ENCODE data around the gene TMEM272. TPM values are rescaled to one million over a fixed set of nuclear protein-coding genes. Genes with fewer than 3 reads are reported as not detected.

TMEM272 gene
- total RNA-seq, 4 donors from 2014 or later = not detected

GRCh38 chr13:51817717-51818116 is 27.3 kb downstream of the TMEM272 start:
- 80% methylated on average over 5 of the region's 8 CpGs for WGBS
- Histone ChIP-seq H3K27me3 (no peaks in the 10 kb centered on the region), H3K36me3 (no peaks in the 10 kb centered on the region), H3K4me3 (no peak overlapping the region), H3K9me3 (no peaks in the 10 kb centered on the region), H3K4me1 (peaks cover 19 to 23% (median 20%) of the 10 kb centered on the region in 4 donors), H3K27ac (replicated peaks in 1 of 4) (no peak overlapping the region)
- no peak for DNase-seq (ENCODE audit: extremely low spot score)
- TF ChIP-seq POLR2AphosphoS5 (IDR thresholded peaks at IDR 0.05) (no peak), CTCF (IDR thresholded peaks at IDR 0.05) (no peak), EP300 (IDR thresholded peaks at IDR 0.05) (no peak), POLR2A (IDR thresholded peaks at IDR 0.05; ENCODE audit: low read depth) (no peak)
- intact Hi-C loops (cut with DNase I) = loop anchor here (10.0 kb wide), 1 partner anchor 187 kb away; no protein-coding TSS in a partner anchor

GRCh38 chr13:51816604-51817249 is 28.2 kb downstream of the TMEM272 start:
- H3K27me3 ChIP-seq = no peaks in the 10 kb centered on the region
- no peaks in the 10 kb centered on the region for H3K36me3 ChIP-seq
- no peak overlapping the region for H3K4me3 ChIP-seq
- H3K27ac ChIP-seq (replicated peaks in 1 of 4) = no peak overlapping the region
- no peak for TF ChIP-seq EP300 (IDR thresholded peaks at IDR 0.05)
- no peak for TF ChIP-seq POLR2A (IDR thresholded peaks at IDR 0.05; ENCODE audit: low read depth)
- TF ChIP-seq POLR2AphosphoS5 (IDR thresholded peaks at IDR 0.05) = no peak
- TF ChIP-seq CTCF (IDR thresholded peaks at IDR 0.05) = no peak
- intact Hi-C loops (cut with DNase I) = loop anchor here (10.0 kb wide), 1 partner anchor 188 kb away; no protein-coding TSS in a partner anchor
- 83% methylated on average over 19 of the region's 19 CpGs for WGBS
- peaks cover 19 to 23% (median 20%) of the 10 kb centered on the region in 4 donors for H3K4me1 ChIP-seq
- DNase-seq (ENCODE audit: extremely low spot score) = no peak
- H3K9me3 ChIP-seq = no peaks in the 10 kb centered on the region

- no peak for TF ChIP-seq POLR2A (IDR thresholded peaks at IDR 0.05; ENCODE audit: low read depth)
- no peak for TF ChIP-seq CTCF (IDR thresholded peaks at IDR 0.05)
- TF ChIP-seq POLR2AphosphoS5 (IDR thresholded peaks at IDR 0.05) = no peak
- TF ChIP-seq EP300 (IDR thresholded peaks at IDR 0.05) = no peak
- Histone ChIP-seq H3K27ac (replicated peaks in 1 of 4) (no peak overlapping the region), H3K4me3 (no peak overlapping the region), H3K9me3 (no peaks in the 10 kb centered on the region), H3K4me1 (peaks cover 19 to 23% (median 20%) of the 10 kb centered on the region in 4 donors), H3K36me3 (no peaks in the 10 kb centered on the region), H3K27me3 (no peaks in the 10 kb centered on the region)
- DNase-seq (ENCODE audit: extremely low spot score) = no peak
- intact Hi-C loops (cut with DNase I) = loop anchor here (10.0 kb wide), 1 partner anchor 189 kb away; no protein-coding TSS in a partner anchor
- 83% methylated on average over 6 of the region's 11 CpGs for WGBS
Observed at GRCh38 chr13:51815848-51816247, 29.1 kb downstream of the TMEM272 start.

GRCh38 chr13:51814825-51815650 is 29.9 kb downstream of the TMEM272 start:
- intact Hi-C loops (cut with DNase I) = loop anchor here (5.0 to 10.0 kb wide), 2 partner anchors 190 to 312 kb away; partner anchors contain the start of gene NEK5

More at GRCh38 chr13:51814825-51815650, 29.9 kb downstream of the TMEM272 start:
- 29% methylated on average over 11 of the region's 13 CpGs for WGBS
- Histone ChIP-seq H3K4me3 (peak overlapping the region; percentile 23 to 44 (median 30)), H3K27ac (replicated peaks in 1 of 4) (no peak overlapping the region), H3K4me1 (peaks cover 19 to 23% (median 20%) of the 10 kb centered on the region in 4 donors), H3K27me3 (no peaks in the 10 kb centered on the region), H3K9me3 (no peaks in the 10 kb centered on the region), H3K36me3 (no peaks in the 10 kb centered on the region)
- TF ChIP-seq CTCF (IDR thresholded peaks at IDR 0.05) (peak; percentile 80 to 88 (median 81)), EP300 (IDR thresholded peaks at IDR 0.05) (no peak), POLR2A (IDR thresholded peaks at IDR 0.05; ENCODE audit: low read depth) (no peak), POLR2AphosphoS5 (IDR thresholded peaks at IDR 0.05) (peak in 1 of 2 donors; percentile 33)
- DNase-seq (ENCODE audit: extremely low spot score) = no peak

All from esophagus muscularis mucosa (tissue), 4 donors.